GM08714 (cell line): ENCODE measurements around the gene MPV17L.
"Not testable (repeated sequence)": the region's sequence is repeated elsewhere in the genome, so short reads cannot be mapped to it uniquely, and the experiment has no call there.

Experiments used
- H3K4me3 ChIP-seq: fragments of 200-500 bp; sonication (Bioruptor generic); 2 replicates; pipeline ENCODE4 v1.5.1; 2014; ENCODE audit warnings: mild to moderate bottlenecking, low read length, inconsistent platforms
- ZNF274 ChIP-seq: IDR thresholded peaks from 2 replicates; pipeline ENCODE4 v1.6.1; 2012; ENCODE audit warnings: mild to moderate bottlenecking, low read depth, low read length

The MPV17L gene

DNA sequence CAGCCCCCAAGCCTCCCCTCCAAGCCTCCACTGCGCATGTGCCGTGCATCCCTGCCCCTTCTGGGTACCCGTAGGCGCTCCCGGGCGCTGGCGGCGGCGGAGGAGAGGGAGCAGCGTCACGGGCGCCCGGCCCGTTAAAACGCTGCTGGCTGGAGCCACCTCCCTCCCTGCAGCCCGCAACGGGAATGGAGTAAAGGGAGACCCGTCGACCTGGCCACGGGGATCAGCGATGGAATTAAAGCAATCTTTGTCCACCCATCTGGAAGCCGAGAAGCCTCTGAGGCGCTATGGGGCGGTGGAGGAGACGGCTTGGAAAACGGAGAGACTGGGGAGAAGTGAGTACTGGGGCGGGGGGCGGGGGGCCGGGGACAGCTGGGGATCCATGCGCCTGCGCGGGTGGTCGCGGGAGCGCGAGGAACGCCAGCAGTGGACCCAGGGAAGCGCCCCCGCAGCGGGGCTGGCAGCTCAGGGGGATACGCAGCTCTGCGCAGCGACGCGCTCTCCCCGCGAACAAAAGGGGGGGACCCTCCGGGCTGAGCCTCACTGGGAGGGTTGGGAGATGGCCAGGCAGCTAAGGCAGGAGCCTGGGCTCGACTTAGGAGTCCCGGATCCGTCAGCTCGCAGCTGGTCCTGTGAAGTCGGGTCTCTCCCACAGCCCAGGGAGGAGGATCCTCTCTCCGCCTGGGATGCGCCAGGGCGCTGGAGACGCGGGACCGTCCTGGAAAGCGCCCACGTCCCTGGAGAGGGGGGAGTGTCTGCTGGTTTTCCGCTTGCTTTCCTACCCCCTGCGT lies 39.1 kb downstream of the MPV17L start, which contains the start of gene BMERB1:
BMERB1 (plus strand) TSS at position 164 of the 791 bp plus-strand sequence; CDS start at position 230, 66 bp downstream.
- no peak within 1 kb of the TSS; the same call in 1 of the 2 replicates for H3K4me3 ChIP-seq
- no peak for TF ChIP-seq ZNF274

DNA sequence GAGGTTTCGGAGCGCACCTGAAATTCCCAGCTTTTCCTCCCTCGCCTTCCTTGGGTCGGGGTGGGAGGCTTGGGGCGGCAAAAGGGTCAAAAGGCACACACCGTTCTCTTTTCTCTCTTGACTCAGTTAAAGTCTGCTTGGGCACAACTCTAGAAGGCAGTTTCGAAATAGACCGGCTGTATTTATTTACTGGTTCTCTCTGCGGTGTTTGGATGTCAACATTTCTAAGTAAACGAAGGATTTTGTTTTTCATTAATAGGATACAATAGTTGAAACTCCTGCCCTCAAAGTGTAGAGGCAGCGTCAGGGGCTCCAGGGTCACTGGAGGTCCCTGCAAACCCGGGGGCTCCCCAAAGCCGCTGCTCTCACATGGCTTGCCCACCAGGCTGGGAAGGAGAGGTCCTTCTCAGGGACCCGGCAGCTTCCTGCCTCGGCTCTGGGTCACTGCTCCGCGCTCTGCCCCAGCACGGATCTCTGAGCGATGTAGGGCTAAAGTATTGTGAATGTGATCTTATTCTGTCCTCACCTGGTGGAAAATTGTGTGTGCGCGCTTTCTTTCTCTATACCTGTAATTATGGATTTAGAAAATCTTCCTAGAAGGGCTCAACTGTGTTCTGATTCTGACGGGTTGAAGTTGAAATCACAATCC lies 39.8 kb downstream of the MPV17L start:
- no peak overlapping the region; the same call in 1 of the 2 replicates for H3K4me3 ChIP-seq
- no peak for TF ChIP-seq ZNF274

DNA sequence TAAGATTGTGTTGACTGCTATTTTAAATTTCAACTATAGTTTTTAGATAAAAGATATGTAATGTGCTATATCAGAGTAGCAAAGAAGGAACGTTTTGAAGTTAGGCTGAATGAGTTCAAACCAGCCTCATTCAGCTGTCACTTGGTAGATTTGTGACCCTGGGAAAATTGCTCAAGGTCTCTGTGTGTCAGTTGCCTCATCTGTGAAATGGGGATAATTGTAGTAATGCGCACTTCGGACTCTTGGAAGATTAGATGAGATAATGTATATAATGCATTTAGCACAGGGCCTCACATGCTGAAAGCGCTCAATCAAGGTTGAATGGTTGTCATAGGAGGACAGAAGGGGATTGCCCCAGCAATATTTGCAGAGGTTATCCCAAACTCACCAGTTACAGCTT lies 43.5 kb downstream of the MPV17L start:
- H3K4me3 ChIP-seq: no peak overlapping the region
- TF ChIP-seq ZNF274: no peak

DNA sequence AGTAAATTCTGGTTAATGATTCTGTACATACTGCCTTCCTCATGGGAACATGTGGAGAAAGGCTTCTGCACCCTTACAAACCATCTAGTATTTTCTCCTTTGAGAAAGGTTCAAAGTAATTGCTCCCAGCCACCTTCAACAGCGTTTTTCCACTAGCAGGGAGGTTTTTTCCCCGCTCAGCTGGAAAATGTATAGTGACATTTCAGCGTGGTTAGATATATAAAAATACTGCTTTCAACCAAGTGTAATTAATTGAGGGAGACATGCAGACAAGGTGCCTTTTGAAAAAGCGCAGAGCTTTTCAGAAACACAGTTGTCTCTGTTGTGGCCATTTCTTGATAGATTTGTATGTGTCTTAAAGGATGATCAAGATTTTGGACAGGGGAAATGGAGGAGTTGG lies 44.0 kb downstream of the MPV17L start:
- H3K4me3 ChIP-seq: no peak overlapping the region
- no peak for TF ChIP-seq ZNF274

DNA sequence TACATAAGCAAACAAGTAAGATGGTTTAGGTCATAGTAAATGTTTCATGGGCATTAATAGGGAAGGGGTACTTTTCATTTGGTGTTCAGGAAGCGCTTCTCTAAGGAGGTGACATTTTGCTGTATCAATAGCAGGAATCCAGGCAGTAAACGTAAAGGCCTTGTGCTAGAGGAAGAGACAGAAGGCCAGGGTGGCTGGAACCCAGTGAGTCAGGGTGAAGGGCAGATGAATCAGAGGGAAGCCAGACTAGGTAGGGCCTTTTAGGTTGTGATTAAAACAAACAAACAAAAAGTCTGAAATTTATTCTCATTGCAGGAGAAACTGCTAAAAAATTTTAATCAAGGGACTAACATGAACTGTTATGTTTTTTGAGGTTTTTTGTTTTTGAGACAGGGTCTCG lies 45.3 kb downstream of the MPV17L start:
- H3K4me3 ChIP-seq: no peak overlapping the region
- TF ChIP-seq ZNF274: no peak

DNA sequence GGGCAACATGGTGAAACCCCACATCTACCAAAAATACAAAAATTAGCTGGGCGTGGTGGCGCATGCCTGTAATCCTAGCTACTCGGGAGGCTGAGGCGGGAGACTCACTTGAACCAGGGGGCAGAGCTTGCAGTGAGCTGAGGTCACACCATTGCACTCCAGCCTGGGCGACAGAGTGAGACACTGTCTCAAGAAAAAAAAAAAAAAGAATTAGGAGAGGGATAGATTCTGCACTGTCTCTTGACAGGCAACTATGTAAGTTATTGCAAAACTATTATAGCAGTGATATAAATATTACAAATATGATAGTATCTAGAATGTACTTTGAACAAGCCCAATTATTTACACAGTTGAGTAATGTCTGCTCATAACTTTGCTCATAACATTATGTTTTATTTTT lies 46.6 kb downstream of the MPV17L start:
- H3K4me3 ChIP-seq: not testable (repeated sequence)

DNA sequence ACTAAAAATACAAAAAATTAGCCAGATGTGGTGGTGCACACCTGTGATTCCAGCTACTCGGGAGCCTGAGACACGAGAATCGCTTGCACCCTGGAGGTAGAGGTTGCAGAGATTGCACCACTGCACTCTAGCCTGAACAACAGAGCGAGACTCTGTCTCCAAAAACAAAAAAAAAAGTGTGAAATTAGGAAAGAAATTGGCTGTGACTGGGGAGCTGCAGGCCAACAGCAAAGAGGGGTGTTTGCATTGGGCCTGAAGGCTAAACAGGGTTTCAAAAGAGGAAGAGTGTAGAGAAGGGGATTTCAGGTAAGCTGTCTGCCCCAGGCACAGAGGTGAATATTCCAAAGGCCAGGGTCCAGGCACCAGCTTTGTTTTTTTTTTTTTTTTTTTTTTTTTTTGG lies 48.2 kb downstream of the MPV17L start:
- no peak for TF ChIP-seq ZNF274
- no peak overlapping the region for H3K4me3 ChIP-seq

DNA sequence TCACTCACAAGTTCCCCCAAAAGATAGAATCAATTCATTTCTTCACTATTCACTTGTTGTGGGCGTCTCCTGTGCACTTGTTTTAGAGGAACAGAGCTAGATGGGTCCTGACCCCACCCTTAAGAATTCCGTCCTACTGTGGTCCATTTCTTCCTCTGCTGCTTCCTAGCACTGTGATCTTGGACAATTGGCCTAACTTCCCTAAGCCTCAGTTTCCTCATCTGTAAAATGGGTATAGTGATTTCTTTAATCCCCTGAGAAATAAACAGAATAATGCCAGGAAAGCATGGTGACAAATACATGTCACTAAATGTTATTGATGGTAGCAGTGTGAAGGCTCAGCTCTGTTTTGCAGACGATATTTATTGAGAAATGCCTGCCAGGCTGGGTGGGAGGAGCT lies 48.7 kb downstream of the MPV17L start:
- no peak for TF ChIP-seq ZNF274
- no peak overlapping the region for H3K4me3 ChIP-seq

DNA sequence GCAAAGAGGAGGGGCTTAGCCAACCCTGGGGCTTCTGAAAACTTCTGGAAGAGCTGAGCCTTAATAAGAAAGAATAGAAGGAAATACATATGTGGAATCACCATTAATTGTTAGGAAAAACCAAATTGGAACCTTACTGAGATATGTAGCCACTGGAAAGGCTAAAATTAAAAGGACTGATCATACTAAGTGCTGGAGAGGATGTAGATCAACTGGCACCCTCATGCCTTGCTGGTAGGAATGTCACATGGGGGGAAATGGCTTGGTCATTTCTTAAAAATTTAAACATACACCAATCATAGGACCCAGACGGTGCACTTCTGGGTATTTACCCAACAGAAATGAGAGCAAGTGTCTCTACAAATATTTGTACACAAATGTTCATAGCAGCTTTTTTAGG lies 49.9 kb downstream of the MPV17L start:
- no peak overlapping the region for H3K4me3 ChIP-seq
- TF ChIP-seq ZNF274: no peak

DNA sequence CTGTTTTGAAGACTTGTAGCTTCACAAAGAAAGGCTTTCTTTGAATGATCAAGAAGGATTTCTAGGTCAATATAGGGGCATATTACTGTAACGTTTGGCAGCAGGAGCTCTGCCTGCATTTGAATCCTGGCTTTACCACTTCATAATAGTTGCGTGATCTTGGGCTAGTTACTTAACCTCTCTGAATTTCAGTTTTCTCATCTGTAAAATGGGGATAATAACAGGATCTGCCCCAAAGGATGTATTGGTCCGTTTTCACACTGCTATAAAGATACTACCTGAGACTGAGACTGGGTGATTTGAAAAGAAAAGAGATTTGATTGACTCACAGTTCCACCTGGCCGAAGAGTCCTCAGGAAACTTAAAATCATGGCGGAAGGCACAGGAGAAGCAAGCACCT lies 51.3 kb downstream of the MPV17L start:
- TF ChIP-seq ZNF274: no peak

DNA sequence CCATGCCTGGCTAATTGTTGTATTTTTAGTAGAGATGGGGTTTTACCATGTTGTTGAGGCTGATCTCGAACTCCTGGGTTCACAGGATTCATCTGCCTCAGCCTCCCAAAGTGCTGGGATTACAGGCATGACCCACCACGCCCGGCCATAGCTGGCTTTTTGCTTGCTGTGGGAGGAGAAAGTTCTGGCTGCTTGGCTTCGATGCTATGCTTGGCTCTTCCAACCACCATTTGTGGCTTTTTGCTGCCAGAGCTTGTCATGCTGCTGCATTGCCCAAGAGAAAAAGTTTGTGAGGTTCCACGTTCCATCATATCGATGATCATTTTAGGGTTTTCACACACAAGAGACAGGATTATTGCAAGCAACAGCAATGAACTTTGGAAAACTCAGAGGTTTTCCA lies 55.1 kb downstream of the MPV17L start:
- TF ChIP-seq ZNF274: no peak
- no peak overlapping the region for H3K4me3 ChIP-seq

More for the DNA sequence above, 51.3 kb downstream of the MPV17L start:
- no peak overlapping the region for H3K4me3 ChIP-seq

DNA sequence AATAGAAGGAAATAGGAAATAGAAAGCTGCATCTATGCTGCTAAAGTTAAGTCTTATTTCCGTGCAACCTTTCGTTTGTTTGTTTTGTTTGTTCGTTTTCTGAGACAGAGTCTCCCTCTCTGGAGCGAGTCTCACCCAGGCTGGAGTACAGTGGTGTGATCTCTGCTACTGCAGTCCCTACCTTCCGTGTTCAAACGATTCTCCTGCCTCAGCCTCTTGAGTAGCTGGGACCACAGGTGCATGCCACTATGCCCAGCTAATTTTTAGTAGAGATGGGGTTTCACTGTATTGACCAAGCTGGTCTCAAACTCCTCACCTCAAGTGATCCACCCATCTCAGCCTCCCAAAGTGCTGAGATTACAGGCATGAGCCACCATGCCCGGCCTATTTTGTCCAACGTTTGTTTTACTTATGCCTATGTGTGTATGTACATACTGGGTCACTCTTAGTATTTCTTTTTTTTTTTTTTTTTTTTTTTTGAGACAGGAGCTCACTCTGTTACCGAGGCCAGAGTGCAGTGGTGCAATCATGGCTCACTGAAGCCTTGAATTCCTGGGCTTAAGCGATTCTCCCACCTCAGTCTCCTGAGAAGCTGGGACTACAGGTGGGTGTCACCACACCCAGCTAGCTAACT lies 55.7 kb downstream of the MPV17L start:
- no peak for TF ChIP-seq ZNF274
- H3K4me3 ChIP-seq: no peak overlapping the region

DNA sequence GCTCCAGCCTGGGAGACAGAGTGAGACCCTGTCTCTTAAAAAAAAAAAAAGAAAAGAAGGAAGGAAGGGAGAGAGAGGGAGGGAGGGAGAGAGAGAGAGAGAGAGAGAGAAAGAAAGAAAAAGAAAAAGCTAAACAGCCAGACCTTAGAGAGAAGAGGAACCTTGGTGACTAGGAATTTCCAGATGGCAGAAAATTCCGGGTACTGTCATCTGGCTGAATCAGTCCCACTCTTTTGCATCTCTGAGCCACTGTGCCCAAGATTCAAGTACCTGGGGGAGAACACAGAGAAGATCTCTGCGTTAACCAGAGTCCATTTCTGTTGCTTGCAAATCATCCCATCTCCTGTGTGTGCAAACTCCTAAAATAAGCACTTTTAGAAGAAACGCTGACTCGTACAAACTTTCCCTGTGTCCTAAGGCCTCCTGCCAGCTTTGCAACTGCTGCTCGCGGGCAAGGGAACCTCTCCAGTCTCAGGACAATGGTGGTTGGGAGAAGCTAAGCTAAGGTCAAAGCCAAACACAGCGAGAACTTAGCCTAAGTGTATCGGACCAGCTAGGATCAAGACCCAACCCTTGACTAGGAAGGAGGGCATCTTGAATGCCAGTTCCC lies 56.8 kb downstream of the MPV17L start:
- no peak for TF ChIP-seq ZNF274
- H3K4me3 ChIP-seq: no peak overlapping the region

DNA sequence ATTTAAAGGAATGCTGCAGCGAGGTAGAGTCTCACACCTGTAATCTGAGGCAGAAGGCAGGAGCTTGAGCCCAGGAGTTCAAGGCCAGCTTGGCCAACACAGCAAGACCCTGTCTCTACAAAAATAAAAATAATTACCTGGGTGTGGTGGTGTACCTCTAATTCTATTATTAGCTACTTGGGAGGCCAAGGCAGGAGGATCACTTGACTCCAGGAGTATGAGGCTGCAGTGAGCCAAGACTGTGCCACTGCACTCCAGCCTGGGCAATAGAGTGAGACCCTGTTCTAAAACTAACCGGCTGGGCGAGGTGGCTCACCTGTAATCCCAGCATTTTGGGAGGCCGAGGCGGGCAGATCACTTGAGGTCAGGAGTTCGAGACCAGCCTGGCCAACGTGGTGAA lies 57.7 kb downstream of the MPV17L start:
- not testable (repeated sequence) for H3K4me3 ChIP-seq

DNA sequence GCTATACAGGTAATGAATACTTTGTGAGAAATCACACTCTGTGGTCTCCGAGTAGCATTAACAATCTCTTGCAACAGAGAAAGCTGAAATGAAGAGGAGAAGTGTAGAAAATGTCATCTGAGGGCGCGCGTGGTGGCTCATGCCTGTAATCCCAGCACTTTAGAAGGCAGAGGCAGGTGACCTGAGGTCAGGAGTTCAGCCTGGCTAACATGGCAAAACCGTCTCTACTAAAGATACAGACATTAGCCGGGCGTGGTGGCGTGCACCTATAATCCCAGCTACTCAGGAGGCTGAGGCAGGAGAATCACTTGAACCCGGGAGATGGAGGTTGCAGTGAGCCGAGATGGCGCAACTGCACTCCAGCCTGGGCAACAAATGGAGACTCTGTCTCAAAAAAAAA lies 59.4 kb downstream of the MPV17L start:
- not testable (repeated sequence) for H3K4me3 ChIP-seq
